HG02981 (cell line): Measurements from ENCODE around the gene MRPL27.

Experiments used
- ATAC-seq: cut with Tn5 transposase; IDR thresholded peaks from one replicate; pipeline ENCODE4 v1.9.1; 2021; ENCODE audit warnings: mild to moderate bottlenecking, moderate library complexity; ENCODE audit not compliant: unreplicated experiment

Gene MRPL27

GRCh38 chr17:50388728-50389127, 15.7 kb upstream of the MRPL27 start:
- no peak for ATAC-seq

GRCh38 chr17:50386510-50386909, 13.5 kb upstream of the MRPL27 start:
- no peak for ATAC-seq

- no peak for ATAC-seq
Observed at GRCh38 chr17:50382931-50383330, 9.9 kb upstream of the MRPL27 start.

- ATAC-seq: no peak
Observed at GRCh38 chr17:50381920-50382319, 8.9 kb upstream of the MRPL27 start.

- ATAC-seq: no peak
Observed at GRCh38 chr17:50381260-50381815, 8.4 kb upstream of the MRPL27 start.

GRCh38 chr17:50380369-50381259, 7.6 kb upstream of the MRPL27 start:
- no peak for ATAC-seq

- no peak for ATAC-seq
Observed at GRCh38 chr17:50379351-50380132, 6.6 kb upstream of the MRPL27 start.

- no peak for ATAC-seq
Observed at GRCh38 chr17:50375858-50376538, 3.0 kb upstream of the MRPL27 start.

GRCh38 chr17:50373705-50374104, 721 bp upstream of the MRPL27 start:
- no peak for ATAC-seq

- ATAC-seq: peak; percentile 6
Observed at GRCh38 chr17:50372222-50372757, 694 bp downstream of the MRPL27 start.

GRCh38 chr17:50371526-50371925, 1.5 kb downstream of the MRPL27 start:
- no peak for ATAC-seq

- no peak for ATAC-seq
Observed at GRCh38 chr17:50370052-50370451, 2.9 kb downstream of the MRPL27 start.

- no peak for ATAC-seq
Observed at GRCh38 chr17:50367401-50367800, 5.6 kb downstream of the MRPL27 start.

GRCh38 chr17:50365649-50366393, 7.2 kb downstream of the MRPL27 start:
- no peak for ATAC-seq

- no peak for ATAC-seq
Observed at GRCh38 chr17:50365165-50365564, 7.8 kb downstream of the MRPL27 start.

GRCh38 chr17:50364715-50365114, 8.3 kb downstream of the MRPL27 start:
- ATAC-seq: no peak

GRCh38 chr17:50364061-50364458, 8.9 kb downstream of the MRPL27 start:
- no peak for ATAC-seq

GRCh38 chr17:50363217-50364060, 9.5 kb downstream of the MRPL27 start:
- ATAC-seq: no peak

GRCh38 chr17:50362661-50363060, 10.3 kb downstream of the MRPL27 start:
- ATAC-seq: no peak
